ENCODE data around the gene QPCT.

QPCT gene

GRCh38 chr2:37364351-37364750, 19.9 kb downstream of the QPCT start:
- no peak for TF ChIP-seq CTCF (IDR thresholded peaks at IDR 0.05; ENCODE audit: control insufficient read depth, insufficient read depth, low read depth, low read length, missing control alignments)
- DNase-seq (ENCODE audit: low read depth), result no peak
- H3K4me3 ChIP-seq (ENCODE audit: control insufficient read depth, low read depth, low read length), result no peak overlapping the region

DNA sequence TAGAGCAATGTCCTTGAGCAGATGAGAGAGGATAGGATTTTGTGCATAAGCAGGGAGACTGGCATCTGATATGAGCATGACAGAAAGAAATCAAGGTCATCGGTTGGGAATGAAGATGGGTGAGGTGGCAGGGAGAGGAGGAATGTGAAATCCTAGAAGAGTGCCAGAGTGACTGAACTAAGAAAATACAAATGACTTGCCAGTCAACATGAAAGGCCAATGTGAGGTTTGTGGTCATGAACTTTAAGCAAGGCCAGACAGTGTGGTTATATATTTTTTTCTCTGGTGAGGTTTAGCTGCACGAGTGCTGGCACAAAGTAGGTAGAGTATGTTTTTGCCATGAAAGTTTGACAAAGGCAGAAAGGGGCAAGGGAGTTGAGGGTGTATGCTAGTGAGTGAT, 21.2 kb downstream of the QPCT start:
- no peak overlapping the region for H3K4me3 ChIP-seq (ENCODE audit: control insufficient read depth, low read depth, low read length)
- TF ChIP-seq CTCF (IDR thresholded peaks at IDR 0.05; ENCODE audit: control insufficient read depth, insufficient read depth, low read depth, low read length, missing control alignments), result no peak
- no peak for DNase-seq (ENCODE audit: low read depth)

- no peak overlapping the region for H3K4me3 ChIP-seq (ENCODE audit: control insufficient read depth, low read depth, low read length)
- TF ChIP-seq CTCF (IDR thresholded peaks at IDR 0.05; ENCODE audit: control insufficient read depth, insufficient read depth, low read depth, low read length, missing control alignments), result no peak
- DNase-seq (ENCODE audit: low read depth), result no peak
Observed at GRCh38 chr2:37366773-37367172, 22.3 kb downstream of the QPCT start.

- no peak for DNase-seq (ENCODE audit: low read depth)
- TF ChIP-seq CTCF (IDR thresholded peaks at IDR 0.05; ENCODE audit: control insufficient read depth, insufficient read depth, low read depth, low read length, missing control alignments), result no peak
- H3K4me3 ChIP-seq (ENCODE audit: control insufficient read depth, low read depth, low read length), result no peak overlapping the region
Observed at GRCh38 chr2:37367310-37367709, 22.9 kb downstream of the QPCT start.

GRCh38 chr2:37367984-37368383, 23.6 kb downstream of the QPCT start:
- no peak overlapping the region for H3K4me3 ChIP-seq (ENCODE audit: control insufficient read depth, low read depth, low read length)
- no peak for DNase-seq (ENCODE audit: low read depth)
- TF ChIP-seq CTCF (IDR thresholded peaks at IDR 0.05; ENCODE audit: control insufficient read depth, insufficient read depth, low read depth, low read length, missing control alignments), result no peak

DNA sequence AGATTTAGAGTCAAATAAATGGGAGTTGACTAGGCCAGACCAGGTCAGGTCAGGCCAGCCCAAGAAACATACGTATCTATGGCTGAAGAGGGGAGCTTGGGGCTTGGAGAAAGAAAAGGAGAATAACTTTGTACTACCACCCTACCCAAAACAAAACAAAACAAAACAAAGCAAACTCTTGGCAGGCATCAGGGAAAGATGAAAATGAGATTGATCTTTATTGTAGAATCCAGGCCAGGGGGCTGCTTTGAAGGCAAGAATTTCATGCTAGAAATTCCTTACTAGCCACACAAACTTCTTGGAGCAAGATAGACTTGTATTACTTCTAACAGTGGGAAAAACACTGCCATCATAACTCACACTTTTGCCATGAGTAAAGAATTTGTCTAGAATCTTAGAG, 26.2 kb downstream of the QPCT start:
- no peak for DNase-seq (ENCODE audit: low read depth)
- TF ChIP-seq CTCF (IDR thresholded peaks at IDR 0.05; ENCODE audit: control insufficient read depth, insufficient read depth, low read depth, low read length, missing control alignments), result no peak
- no peak overlapping the region for H3K4me3 ChIP-seq (ENCODE audit: control insufficient read depth, low read depth, low read length)

DNA sequence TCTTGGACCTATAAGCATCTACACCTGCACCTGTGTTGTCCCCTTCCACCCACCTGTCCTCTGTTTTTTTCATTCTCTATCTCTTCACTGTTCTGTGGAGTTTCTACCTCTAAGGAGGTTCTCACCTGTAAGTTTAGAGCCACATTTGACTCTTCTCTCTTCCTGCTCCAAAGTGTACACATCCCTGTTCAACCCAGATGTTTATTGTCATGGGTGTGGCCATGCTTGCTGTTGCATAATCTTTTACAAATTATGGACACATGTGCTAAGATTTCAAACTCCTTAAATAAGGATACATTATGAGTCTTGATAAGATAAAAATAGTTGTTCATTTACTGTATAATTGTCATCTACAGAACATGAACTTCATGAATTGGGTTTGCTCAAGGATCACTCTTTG, 27.6 kb downstream of the QPCT start:
- TF ChIP-seq CTCF (IDR thresholded peaks at IDR 0.05; ENCODE audit: control insufficient read depth, insufficient read depth, low read depth, low read length, missing control alignments), result no peak
- DNase-seq (ENCODE audit: low read depth), result no peak
- no peak overlapping the region for H3K4me3 ChIP-seq (ENCODE audit: control insufficient read depth, low read depth, low read length)

All from AG09309 (cell line).